GM18870 (cell line): ENCODE measurements around the gene TGFBI.

Experiments
- ATAC-seq: cut with Tn5 transposase; IDR thresholded peaks from one replicate; pipeline ENCODE4 v1.9.1; 2021; ENCODE audit warnings: moderate library complexity; ENCODE audit not compliant: unreplicated experiment

The TGFBI gene

DNA sequence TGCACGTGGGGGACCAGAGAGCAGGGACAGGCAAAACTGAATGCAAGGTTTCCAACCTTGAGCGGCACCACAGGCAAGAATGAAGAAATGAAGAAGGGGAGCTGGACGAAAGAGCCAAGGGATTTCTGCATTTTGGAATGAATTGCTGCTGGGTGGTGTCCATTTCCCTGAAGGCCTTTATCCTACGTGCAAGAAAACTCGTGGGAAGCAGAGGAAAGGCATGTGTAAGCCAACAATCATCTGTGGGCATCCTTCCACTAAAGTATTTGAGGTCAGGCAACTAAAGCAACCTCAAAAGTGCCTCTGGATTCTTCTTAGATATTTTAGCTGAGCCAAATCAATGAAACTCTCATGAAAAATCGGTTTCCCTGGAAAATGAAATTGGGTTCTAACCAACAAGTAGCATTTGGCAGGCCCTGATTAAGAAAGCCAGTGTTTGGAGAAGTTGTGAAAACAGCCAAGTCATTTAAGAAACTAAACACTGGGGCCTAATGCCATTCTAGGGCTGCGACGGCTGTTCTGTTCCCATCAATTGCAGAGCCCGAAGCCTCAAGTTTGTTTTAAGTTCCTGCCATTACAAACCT lies 4.7 kb upstream of the TGFBI start:
- no peak for ATAC-seq

DNA sequence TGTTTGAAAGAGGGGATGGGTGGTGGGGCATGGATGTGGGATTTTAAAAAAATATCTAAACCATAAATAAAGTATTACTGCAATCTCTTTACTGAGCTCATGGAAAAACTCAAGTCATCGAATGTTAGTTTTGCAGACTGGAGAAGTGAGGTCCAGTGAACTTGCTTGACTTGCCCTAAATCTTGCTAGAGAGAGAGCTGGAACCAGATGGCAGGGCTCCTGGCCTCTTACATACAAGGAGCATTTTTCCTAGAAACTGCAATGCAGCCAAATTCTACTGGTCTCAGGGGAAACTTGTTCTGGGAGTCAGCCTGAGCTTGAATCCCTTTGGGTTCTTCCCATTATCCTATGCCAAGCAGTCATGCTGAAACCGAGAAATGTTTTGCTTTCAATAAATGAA lies 2.9 kb upstream of the TGFBI start:
- no peak for ATAC-seq

DNA sequence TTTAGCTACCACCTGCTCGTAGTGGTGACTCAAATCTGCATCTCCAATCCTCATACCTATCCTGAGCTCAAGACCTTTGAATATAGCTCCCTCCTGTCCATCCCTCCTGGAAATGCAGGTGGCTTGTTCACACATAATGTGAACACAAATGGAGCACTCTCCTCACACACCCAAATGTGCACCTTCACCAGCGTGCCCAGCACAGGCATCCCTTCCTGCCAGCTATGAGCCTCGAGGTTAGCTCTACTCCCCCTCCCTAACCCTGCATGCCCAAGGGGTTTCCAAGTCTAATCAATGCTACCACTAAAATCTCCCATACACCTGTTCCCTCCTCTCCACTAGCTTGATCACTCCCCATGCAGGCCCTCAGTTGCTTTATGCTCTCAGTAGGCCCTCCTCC lies 2.2 kb upstream of the TGFBI start:
- no peak for ATAC-seq

DNA sequence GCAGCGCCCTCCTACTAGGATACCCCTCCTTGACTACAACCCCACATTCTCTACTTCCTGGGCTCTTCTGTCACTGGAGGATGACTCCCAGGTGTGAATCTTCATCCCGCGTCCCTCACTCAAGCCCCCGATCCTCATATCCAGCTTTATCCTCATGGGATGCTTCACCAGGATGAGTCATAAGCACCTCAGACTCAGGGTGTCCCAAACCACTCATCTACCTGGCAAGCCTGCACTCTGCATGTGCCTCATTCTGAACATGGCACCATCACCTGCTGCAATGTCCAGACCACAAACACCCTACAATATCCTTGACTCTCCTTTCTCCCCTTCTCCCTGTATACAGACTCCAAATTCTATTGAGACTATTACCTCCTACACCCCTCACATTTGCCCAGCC lies 1.5 kb upstream of the TGFBI start:
- ATAC-seq, result no peak

GRCh38 chr5:136028090-136028489 lies 698 bp upstream of the TGFBI start:
- no peak for ATAC-seq

- ATAC-seq, result no peak
These were observed 1.5 kb downstream of the TGFBI start for GRCh38 chr5:136030252-136030651.

GRCh38 chr5:136030956-136031611 lies 2.3 kb downstream of the TGFBI start:
- peak; percentile 84 for ATAC-seq

- ATAC-seq, result no peak
These were observed 2.9 kb downstream of the TGFBI start for GRCh38 chr5:136031711-136032110.

- ATAC-seq, result no peak
These were observed 3.8 kb downstream of the TGFBI start for GRCh38 chr5:136032564-136032963.

GRCh38 chr5:136033234-136033633 lies 4.4 kb downstream of the TGFBI start:
- no peak for ATAC-seq

GRCh38 chr5:136033848-136034247 lies 5.1 kb downstream of the TGFBI start:
- ATAC-seq, result no peak

DNA sequence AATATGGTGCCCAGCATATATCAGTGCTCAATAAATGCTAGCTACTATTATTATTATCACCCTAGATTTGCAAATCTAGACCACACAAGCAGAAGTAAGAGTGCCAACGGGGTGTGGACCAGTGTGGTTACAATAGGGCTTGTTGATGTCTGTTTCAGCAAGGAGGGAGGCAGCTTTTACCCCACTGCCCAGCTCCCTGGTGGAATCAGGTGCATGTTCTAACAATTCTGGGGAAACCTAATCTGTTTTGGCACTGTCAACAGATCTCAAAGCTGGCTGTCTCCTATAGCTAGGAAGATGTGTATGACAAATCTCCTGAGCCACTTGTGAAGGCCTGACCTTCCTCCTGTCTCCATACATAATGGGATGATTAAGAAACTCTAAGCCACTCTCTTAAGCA lies 5.7 kb downstream of the TGFBI start:
- no peak for ATAC-seq

DNA sequence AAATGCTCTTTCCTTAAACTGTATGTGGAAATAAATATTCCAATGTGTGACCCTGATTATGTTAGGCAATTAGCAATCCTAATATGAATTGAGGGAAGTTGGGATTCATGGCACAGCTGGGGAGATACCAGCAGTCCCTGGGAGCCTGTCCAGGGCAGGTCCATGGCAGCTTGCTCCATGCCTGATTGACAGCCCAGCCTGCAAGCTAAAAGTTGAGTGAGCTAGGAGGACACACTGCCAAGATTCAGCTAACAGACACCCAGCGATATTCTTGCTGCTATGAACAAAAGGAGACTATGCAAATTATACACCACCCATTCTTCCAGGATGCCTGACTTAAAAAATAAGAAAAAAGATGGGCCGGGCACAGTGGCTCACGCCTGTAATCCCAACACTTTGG lies 6.2 kb downstream of the TGFBI start:
- no peak for ATAC-seq

DNA sequence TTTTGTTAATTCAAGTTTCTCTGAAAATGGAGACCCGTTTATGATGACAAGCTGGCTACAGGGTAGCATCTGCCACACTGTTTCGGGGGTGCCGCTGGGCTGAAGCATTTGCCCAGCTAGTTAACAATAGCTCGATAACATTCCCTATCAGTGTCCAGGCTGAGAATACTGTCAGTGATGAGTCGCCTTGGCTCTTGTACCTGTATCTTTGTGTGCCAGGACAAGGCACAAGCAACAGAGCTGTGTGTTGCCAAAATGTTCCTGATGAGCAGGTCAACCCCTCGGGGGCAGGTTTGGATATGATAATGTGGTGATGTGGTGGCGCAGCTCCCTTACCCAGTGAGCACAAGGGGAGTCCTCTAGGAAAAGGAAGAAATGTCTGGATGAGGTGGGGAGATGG lies 7.0 kb downstream of the TGFBI start:
- no peak for ATAC-seq

- ATAC-seq, result no peak
These were observed 7.6 kb downstream of the TGFBI start for GRCh38 chr5:136036293-136036911.

DNA sequence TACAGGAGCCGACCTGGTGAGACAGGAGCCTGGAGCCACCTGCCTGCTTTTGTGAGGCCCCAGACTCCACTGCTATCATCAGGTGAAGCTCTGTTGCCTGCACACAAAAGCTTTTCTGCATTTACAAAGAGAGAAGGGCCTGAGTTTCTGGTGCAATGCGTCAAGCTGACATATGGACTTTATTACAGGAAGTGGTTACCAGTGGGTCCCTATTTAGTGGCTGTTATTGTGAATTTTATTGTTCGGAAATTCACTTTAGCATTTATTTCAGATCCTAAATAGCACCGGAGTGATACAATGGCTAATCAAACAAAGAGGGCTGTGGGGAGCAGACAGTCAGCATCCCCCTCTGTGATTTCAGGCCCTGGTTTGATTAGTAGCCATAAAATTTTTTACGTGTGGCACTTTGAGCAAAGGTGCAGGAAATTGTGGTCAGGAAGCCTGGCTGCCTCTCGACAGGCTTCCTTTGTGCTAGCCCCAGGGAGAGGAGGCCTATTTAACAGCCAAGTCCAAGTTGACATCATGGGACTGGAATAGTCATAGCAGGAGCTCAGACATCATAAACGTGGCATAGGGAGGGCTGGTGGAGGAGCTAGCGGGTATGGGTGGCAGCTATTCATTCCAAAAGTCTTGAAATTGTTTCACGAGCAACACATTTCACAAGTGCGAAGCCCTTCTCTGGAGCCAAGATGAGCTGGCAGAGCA lies 8.4 kb downstream of the TGFBI start:
- ATAC-seq, result peak; percentile 82

GRCh38 chr5:136038635-136039034 lies 9.8 kb downstream of the TGFBI start:
- ATAC-seq, result no peak

DNA sequence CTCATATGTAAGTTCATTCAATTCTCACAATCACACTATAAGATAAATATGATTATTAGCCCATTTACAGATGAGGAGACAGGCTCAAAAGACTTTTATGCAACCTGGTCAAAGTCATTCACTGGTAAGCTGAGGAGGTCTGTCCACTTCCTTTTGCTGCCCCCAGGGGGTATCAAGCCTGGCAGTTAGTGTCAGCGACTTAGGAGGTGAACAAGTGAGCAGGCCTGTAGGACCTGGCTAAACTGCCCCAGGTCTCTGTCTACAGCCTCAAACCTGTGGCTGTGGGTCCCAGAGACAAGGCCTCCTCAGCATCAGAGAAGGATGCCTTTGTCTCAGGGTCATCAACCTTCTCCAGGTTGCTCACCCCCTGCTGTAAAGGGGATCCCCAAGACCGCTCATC lies 10.4 kb downstream of the TGFBI start:
- no peak for ATAC-seq

GRCh38 chr5:136040746-136041415 lies 12.1 kb downstream of the TGFBI start:
- no peak for ATAC-seq

DNA sequence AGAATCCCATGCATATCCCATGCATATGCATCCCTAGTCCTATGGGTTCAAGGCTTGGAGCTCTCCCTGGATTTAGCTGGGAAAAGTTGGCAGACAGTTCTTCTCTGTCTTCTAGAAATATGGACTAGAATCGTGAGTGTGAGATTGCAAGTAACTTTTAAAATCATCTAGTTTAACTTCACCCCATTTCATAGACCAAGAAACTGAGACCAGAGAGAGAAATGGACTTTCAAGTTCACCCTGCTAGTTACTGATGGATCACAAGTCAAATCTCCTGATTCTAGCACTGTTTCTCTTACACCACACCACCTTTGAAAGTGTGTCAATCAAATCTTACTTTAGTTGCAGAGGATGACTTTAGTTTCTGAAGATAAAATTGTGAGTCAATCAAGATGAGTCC lies 13.4 kb downstream of the TGFBI start:
- no peak for ATAC-seq

DNA sequence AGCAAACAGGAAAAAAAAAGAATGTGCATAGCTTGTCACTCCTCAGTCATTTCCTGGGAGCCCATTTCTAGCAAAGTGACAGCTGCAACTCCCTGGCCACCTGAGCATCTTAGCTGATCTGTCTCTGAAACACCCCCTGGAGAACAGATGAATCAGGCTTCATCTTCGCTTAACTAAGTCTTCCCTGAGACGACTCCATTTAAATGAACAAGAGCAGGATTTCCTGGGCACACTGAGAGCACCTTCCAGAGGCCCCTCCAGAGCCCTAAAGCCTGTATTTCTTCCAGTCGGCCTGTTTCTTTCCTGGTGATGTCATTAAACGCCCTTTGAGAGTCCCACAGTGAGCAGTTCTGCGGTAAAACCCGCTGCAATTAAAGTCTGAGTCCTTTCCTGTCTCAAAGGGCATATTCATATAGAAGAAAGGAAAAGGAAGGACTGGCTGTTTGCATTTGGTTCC lies 13.9 kb downstream of the TGFBI start:
- no peak for ATAC-seq
